Large intestine (tissue), 3 donors: ENCODE measurements around the gene SARM1. TPM values are rescaled to one million over a fixed set of nuclear protein-coding genes. Genes with fewer than 3 reads are reported as not detected.
"Not testable (repeated sequence)": the region's sequence is repeated elsewhere in the genome, so short reads cannot be mapped to it uniquely, and the experiment has no call there.

Source experiments
- DNase-seq, 2 donors: peaks; one replicate each; pipeline versions ENCODE4 v3.0.0 to v3.0.0-alpha.2; 2013
- H3K27ac ChIP-seq: one replicate; pipeline ENCODE4 v1.5.1; 2013; ENCODE audit warnings: low read length
- H3K27me3 ChIP-seq: 2 replicates; pipeline ENCODE4 v1.6.1; 2013; ENCODE audit warnings: low read length; ENCODE audit not compliant: control insufficient read depth, insufficient read depth
- H3K36me3 ChIP-seq: 2 replicates; pipeline ENCODE4 v1.6.1; 2013; ENCODE audit warnings: low read length; ENCODE audit not compliant: control insufficient read depth, insufficient read depth
- H3K4me1 ChIP-seq: one replicate; pipeline ENCODE4 v1.6.1; 2013; ENCODE audit warnings: low read length; ENCODE audit not compliant: control insufficient read depth, insufficient read depth
- H3K4me3 ChIP-seq: one replicate; pipeline ENCODE4 v1.5.1; 2013; ENCODE audit warnings: low read length
- H3K9me3 ChIP-seq: one replicate; pipeline ENCODE4 v1.6.1; 2013; ENCODE audit warnings: mild to moderate bottlenecking, low read depth, low read length, moderate library complexity; ENCODE audit not compliant: control insufficient read depth
- WGBS: methylation state at CpG from one replicate; pipeline ENCODE4 v1.1.5; 2013; ENCODE audit warnings: low lambda C conversion rate; ENCODE audit not compliant: insufficient coverage; 5-methylcytosine and 5-hydroxymethylcytosine counted together
- polyA plus RNA-seq: library from polyadenylated mRNA; unstranded; fragments of 120-200 nt; gene quantifications from one replicate; pipeline ENCODE4 v1.2.1, GENCODE V29; 2013

Gene SARM1
- polyA plus RNA-seq, 1 donor: 17.0 TPM

DNA sequence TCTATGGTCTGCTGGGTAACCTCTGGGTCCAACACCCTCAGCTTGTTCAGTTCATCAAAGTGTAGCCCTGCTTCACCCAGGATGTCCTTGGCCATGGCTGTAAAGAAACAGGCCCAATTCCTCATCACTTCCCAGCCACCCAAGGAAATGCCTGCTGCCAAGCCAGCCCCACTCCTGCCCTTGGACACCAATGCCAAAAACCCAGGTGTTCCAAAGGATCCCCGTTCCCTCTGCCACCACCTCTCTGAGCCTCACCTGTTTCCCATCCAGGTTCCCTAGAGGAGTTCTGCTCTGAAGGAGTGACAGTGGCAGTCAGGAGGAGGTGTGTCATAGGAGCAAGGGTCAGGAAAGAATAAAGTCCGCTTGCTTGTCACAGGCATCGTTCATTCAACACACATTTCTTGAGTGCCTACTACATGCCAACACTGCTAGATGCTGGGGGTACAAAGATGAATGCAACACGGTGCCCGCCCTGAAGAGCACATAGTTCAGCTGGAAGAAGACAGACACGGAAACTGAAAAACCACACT lies 39.5 kb upstream of the SARM1 start:
- Histone ChIP-seq H3K27ac (no peak overlapping the region), H3K9me3 (no peaks in the 10 kb centered on the region), H3K27me3 (no peaks in the 10 kb centered on the region), H3K4me3 (no peak overlapping the region), H3K36me3 (peaks cover 36% of the 10 kb centered on the region), H3K4me1 (peaks cover 13% of the 10 kb centered on the region)
- 100% methylated on average over 2 of the region's 6 CpGs for WGBS
- DNase-seq: no peak

DNA sequence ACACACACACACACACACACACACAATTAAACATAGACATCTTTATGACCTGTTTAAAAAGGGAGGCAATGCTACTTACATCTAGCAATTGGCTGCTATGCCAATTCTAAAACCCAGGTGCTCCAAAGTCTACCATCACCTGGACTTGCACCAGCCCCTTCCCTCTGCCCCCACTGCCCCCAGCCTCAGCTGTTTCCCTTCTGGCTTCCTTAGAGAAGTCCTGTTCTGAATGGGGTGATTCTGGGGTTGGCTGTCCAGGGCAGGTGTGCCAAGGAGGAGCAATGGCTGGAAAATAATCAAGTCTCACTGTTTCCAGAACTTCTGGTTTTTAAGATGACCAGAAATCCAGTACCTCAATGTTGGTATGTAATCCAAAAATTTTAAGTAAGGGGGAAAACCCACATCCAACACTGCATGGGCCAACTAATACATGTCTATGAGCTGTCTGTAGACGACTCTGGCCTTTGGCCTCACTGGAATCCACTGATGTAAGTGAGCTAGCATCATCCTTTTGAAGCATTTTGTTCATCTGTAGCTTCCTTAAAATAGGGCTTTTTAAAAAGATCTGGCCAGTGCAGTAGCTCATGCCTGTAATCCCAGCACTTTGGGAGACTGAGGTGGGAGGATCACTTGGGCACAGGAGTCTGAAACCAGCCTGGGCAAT lies 38.3 kb upstream of the SARM1 start:
- H3K27me3 ChIP-seq: no peaks in the 10 kb centered on the region
- no CpG with 5 or more reads among the region's 1 CpG for WGBS

DNA sequence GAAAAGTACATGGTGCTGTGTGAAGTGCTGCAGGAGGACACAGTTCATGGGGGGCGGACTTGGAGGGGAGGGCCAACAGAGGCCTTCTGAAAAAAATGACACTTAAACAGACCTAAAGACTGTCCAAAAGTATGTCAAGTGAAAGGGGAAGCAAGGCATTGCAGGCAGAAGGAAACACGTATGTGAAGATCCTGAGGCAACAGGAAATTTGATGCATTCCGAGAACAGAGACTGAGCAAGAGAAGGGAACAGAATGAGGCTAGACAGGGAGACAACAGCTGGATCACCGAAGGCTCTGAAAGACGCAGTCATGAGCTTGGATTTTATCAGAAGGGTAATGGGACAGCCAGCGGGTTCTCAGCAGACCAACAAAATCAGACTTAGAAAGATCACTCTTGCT lies 37.3 kb upstream of the SARM1 start:
- no CpG with 5 or more reads among the region's 6 CpGs for WGBS
- H3K4me3 ChIP-seq: peak overlapping the region; percentile 97
- peaks cover 20% of the 10 kb centered on the region for H3K36me3 ChIP-seq
- H3K27ac ChIP-seq: no peak overlapping the region
- no peaks in the 10 kb centered on the region for H3K9me3 ChIP-seq
- no peak for DNase-seq
- no peaks in the 10 kb centered on the region for H3K27me3 ChIP-seq
- H3K4me1 ChIP-seq: peaks cover 16% of the 10 kb centered on the region

More for the DNA sequence above, 38.3 kb upstream of the SARM1 start:
- H3K27ac ChIP-seq: no peak overlapping the region
- no peaks in the 10 kb centered on the region for H3K9me3 ChIP-seq
- peaks cover 26% of the 10 kb centered on the region for H3K36me3 ChIP-seq
- no peak for DNase-seq
- H3K4me1 ChIP-seq: peaks cover 16% of the 10 kb centered on the region
- no peak overlapping the region for H3K4me3 ChIP-seq

DNA sequence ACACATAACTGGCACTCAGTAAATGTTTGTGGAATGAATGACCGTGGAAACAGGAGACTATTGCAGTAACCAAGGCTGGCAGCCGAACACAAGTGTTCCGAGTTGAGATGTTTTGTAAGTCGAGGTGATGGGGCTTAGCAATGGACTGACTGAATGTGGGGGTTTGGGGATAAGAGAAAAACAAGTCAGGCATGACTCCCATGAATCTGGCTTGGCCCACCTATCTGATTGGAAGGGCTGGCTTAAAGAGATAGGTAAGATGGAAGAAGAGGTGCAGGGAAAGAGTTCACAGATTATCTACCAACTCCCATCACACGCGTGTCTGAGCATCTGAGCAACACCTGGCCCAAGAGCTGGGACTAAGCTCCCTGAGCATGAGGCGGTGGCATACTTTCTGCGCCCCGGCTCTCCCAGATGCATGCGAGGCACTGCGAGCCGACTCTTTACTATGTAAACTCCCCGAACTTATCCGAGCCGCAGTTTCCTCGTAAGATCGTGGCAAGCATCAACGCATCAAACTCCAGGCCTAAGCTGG lies 36.8 kb upstream of the SARM1 start:
- Histone ChIP-seq H3K27me3 (no peaks in the 10 kb centered on the region), H3K36me3 (peaks cover 22% of the 10 kb centered on the region), H3K27ac (peak overlapping the region; percentile 99), H3K4me3 (peak overlapping the region; percentile 97), H3K4me1 (peaks cover 16% of the 10 kb centered on the region), H3K9me3 (no peaks in the 10 kb centered on the region)
- DNase-seq: no peak
- WGBS: 10% methylated on average over 2 of the region's 18 CpGs

DNA sequence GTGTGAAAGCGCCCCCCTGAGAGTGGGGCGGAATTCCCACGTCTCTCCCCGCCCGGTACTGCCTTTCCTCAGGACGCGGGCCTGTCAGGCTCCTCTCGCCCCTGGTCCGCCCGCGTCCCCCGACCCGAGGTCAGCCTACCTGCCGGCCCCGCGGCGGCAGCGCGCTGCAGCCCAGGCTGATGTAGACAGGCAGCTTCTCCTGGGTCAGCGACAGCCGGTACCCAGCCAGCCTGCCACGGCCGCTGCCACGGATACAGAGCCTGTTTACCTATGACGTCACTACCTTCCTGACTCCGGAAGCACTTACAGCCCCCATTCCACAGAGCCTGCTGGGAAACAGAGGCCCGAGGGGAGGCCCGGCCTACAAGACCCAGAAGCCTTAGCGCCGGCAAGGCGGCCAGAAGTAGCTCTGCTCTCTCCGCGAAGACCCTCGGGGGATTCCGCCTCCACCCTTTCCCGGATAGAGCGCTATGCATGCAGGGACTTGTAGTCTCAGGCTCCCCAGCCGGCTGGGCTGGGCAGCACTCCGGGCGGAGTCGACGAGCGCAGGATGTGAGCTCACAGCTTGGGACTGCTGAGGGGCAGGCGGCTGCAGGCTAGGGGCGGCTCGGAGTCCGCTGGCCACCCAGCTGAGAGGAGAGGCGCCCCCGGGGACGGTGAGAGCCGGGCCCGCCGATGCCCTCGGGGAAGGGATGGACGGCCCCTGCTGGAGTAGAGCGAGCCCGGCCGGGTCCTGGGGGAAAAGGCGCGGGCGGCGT lies 36.1 kb upstream of the SARM1 start, which contains the start of the genes IFT20 and TNFAIP1:
Gene IFT20, minus strand, starts transcription at position 272 of the 758 bp plus-strand sequence. CDS start 3,487 bp downstream, outside the sequence.
Gene TNFAIP1, plus strand, starts transcription at position 561 of the 758 bp plus-strand sequence. CDS start 3,761 bp downstream, outside the sequence.
- WGBS: no CpG with 5 or more reads among the region's 62 CpGs
- Histone ChIP-seq H3K9me3 (no peaks in the 10 kb centered on the region), H3K27me3 (no peaks in the 10 kb centered on the region), H3K4me1 (peaks cover 16% of the 10 kb centered on the region), H3K4me3 (peak within 1 kb of the TSS; percentile 97), H3K27ac (peak within 1 kb of the TSS; percentile 99), H3K36me3 (peaks cover 29% of the 10 kb centered on the region)
- DNase-seq: peak; percentile 100

DNA sequence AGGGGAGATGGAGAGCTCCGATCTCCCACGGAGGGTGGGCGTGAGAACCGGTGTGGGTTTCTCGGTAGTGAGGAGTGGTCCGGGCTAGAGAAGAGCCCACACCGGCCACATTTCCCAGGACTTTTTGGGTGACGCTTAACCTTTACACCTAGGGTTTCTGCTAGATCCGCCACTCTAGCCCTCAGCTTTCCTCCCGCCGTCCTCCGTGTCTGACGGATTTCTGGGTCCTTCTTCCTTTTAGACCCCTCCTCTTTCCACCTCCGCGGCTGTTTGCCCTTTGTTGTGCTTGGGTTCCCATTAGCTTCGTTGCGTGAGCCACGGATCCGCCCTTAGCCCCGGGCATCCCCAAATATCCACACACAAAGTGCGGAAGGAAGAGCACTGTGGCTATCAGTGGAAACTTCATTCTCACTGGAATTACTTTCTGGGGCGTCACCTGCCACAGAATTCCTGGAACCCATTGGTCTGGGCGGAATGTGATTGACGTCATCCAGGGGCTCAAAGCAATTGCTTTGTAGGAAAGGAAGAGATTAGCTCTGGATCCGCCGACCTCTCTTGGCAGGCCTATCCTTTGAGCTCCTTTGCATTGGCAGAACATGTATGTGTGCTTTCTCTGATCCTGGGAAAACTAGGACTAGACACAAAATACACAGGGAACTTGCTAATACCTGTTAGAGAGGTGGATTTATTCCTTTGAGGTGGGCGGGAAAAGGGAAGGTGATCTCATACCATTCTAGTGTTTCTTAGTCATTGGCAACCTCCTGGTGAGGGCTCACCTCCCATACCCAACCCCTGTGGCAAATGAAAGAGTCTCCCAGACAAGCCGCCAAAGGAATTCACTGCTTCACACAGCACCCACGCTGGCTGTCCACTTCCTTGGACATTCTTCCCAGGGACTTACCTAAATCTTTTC lies 35.3 kb upstream of the SARM1 start:
- H3K27me3 ChIP-seq: no peaks in the 10 kb centered on the region
- peaks cover 26% of the 10 kb centered on the region for H3K36me3 ChIP-seq
- H3K4me1 ChIP-seq: peaks cover 16% of the 10 kb centered on the region
- peak; percentile 89 to 94 for DNase-seq
- H3K27ac ChIP-seq: peak overlapping the region; percentile 99
- 80% methylated on average over 1 of the region's 29 CpGs for WGBS
- H3K4me3 ChIP-seq: peak overlapping the region; percentile 97
- no peaks in the 10 kb centered on the region for H3K9me3 ChIP-seq

DNA sequence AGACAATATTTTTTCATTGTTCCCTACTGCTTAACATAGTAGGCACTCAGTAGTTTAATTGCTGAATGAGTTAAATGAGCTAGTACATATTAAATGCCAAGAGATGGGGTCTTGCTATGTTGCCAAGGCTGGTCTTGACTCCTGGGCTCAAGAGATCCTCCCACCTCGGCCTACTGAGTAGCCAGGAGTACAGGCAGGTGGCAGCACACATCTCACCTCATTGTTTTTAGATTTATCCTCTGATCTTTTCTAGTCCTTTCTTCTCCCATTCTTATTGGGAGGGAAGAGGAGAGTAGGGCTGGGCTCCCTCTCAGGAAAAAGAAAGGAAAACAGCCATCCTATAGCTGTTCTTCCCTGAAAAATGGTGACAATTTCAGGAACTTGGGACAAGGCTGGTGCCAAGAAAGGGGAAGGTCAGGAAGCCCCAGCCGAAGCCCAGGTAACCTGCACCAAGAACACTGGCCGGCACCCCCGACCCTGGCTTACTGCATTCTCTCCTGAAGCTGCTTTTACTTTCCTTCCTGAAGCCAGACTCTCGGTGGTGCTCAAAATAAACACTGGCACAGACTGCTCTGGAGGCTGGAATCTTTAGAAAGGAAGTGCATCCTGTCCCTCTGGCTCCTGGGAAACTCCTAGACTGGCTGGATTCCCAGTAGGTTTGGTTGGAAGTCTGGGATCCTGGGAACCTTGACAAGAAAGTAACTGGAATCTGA lies 33.3 kb upstream of the SARM1 start:
- Histone ChIP-seq H3K36me3 (peaks cover 38% of the 10 kb centered on the region), H3K4me1 (peaks cover 16% of the 10 kb centered on the region), H3K4me3 (no peak overlapping the region), H3K9me3 (no peaks in the 10 kb centered on the region), H3K27ac (no peak overlapping the region), H3K27me3 (no peaks in the 10 kb centered on the region)
- no peak for DNase-seq
- no CpG with 5 or more reads among the region's 5 CpGs for WGBS

DNA sequence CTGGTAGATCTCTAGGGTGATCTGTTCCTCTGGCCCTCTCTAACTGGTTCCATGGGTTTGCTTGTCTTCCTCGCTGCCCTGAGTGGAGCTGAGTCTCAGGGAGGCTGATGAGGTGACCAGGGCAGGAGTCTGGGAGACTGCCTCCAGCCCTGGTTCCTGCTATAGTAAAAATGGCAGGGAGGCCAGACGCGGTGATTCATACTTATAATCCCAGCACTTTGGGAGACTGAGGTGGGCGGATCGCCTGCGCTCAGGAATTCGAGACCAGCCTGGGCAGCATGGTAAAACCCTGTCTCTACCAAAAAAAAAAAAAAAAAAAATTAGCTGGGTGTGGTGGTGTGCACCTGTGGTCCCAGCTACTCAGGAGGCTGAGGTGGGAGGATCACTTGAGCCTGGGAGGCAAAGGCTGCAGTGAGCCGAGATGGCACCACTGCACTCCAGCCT lies 32.7 kb upstream of the SARM1 start:
- H3K4me1 ChIP-seq: peaks cover 16% of the 10 kb centered on the region
- H3K27me3 ChIP-seq, H3K27ac ChIP-seq, H3K4me3 ChIP-seq, DNase-seq, H3K9me3 ChIP-seq: not testable (repeated sequence)
- WGBS: no CpG with 5 or more reads among the region's 8 CpGs
- H3K36me3 ChIP-seq: peaks cover 42% of the 10 kb centered on the region

DNA sequence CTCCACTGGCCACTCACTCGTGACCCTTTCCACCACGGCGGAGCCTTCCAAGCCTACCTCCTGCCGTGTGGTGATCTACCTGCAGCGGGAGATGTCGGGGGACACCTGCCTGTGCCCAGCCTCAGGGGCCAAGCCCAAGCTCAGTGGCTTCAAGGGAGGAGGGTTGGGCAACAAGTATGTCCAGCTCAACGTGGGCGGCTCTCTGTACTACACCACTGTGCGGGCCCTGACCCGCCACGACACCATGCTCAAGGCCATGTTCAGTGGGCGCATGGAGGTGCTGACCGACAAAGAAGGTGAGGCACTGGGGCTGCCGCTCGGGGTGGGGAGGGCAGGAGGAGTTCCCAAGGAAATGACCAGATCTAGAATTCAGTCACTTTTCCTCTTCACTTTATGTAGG lies 32.1 kb upstream of the SARM1 start:
- H3K36me3 ChIP-seq: peaks cover 48% of the 10 kb centered on the region
- H3K4me1 ChIP-seq: peaks cover 12% of the 10 kb centered on the region

More for the DNA sequence above, 32.1 kb upstream of the SARM1 start:
- H3K4me3 ChIP-seq: no peak overlapping the region
- H3K9me3 ChIP-seq: no peaks in the 10 kb centered on the region
- H3K27me3 ChIP-seq: no peaks in the 10 kb centered on the region
- no CpG with 5 or more reads among the region's 15 CpGs for WGBS
- DNase-seq: no peak
- no peak overlapping the region for H3K27ac ChIP-seq
